Pancreas (tissue), 10 donors: ENCODE measurements around the gene GATAD2A. TPM values are rescaled to one million over a fixed set of nuclear protein-coding genes. Genes with fewer than 3 reads are reported as not detected.

Source experiments
- ATAC-seq, 4 donors: fragments of 200-7000 bp; cut with Tn5 transposase; one replicate each; pipeline versions ENCODE4 v1.8.0 to v1.9.1; 2020; ENCODE audit warnings: mild to moderate bottlenecking in 4 of 4, moderate library complexity in 4 of 4
- DNase-seq, 6 donors: peaks; one replicate each; pipeline ENCODE4 v3.0.0-alpha.2; 2020
- FAIRE-seq: peaks from 2 replicates; lab custom pipeline; 2012; peaks lifted over from hg19 to GRCh38; lab: Jason Lieb, UNC
- H3K27ac ChIP-seq, 4 donors: fragments of 200-600 bp; sonication (generic); 1 replicate in 3 of 4; 2 replicates in 1 of 4; pipeline versions ENCODE4 v1.5.0 to v1.8.0; 2020
- H3K27me3 ChIP-seq, 4 donors: fragments of 200-600 bp; one replicate each; pipeline ENCODE4 v1.8.0; 2021
- H3K36me3 ChIP-seq, 3 donors: fragments of 200-600 bp; sonication (generic) in 1 of 3; one replicate each; pipeline versions ENCODE4 v1.5.0 to v1.8.0; 2020 to 2021
- H3K4me1 ChIP-seq, 3 donors: fragments of 200-600 bp; one replicate each; pipeline ENCODE4 v1.8.0; 2021
- H3K4me3 ChIP-seq, 4 donors: fragments of 200-600 bp; sonication (generic) in 2 of 4; one replicate each; pipeline versions ENCODE4 v1.5.0 to v1.8.0; 2020 to 2021
- H3K9me3 ChIP-seq, 4 donors: fragments of 200-600 bp; one replicate each; pipeline ENCODE4 v1.8.0; 2021
- WGBS, 2 donors: extraction: QIAGEN DNeasy Blood & Tissue Kit; methylation state at CpG; one replicate each; pipeline ENCODE4 v1.1.7; 2013; 5-methylcytosine and 5-hydroxymethylcytosine counted together
- intact Hi-C, 3 donors: fragments of 100-400 bp; cut with DNase I; formaldehyde crosslinking; loops; one replicate each; pipeline versions ENCODE4 v1.11.1 to v1.14.2; 2022
- polyA plus RNA-seq, 2 donors: library from polyadenylated mRNA; stranded (reverse); fragments of 200-250 nt; gene quantifications; one replicate each; pipeline ENCODE4 v1.2.3, GENCODE V29; 2013
- total RNA-seq, 6 donors: library from RNA; stranded (reverse); fragmentation: NEBNext Ultra II Directional in 4 of 6; extraction: Animal tissue kit (Norgen Biotek cat#: 25700) in 4 of 6; gene quantifications; one replicate each; pipeline versions ENCODE4 v1.2.1 to v1.2.4, GENCODE V29; 2021 to 2023
- TF ChIP-seq, protein P1 (sequence below), 4 donors: fragments of 200-600 bp; sonication (generic) in 3 of 4; IDR thresholded peaks; one replicate each; pipeline versions ENCODE4 v1.5.0 to v1.8.0; 2021; ENCODE audit warnings: antibody characterized with exemption in 4 of 4
- donor health status: healthy with polysubstance abuse.
- donor health status: DM: no; HTN: no; CAD: no; lungs with moderate emphysema.
- donor health status: DM: no; HTN: no; CAD: no.
- donor health status: control.
- donor health status: control.
- donor health status: Bipolar disorder and iron deficiency.
- donor health status: DM: yes; HTN: yes; CAD: no.
- donor health status: DM: no; HTN: no; CAD: no.
- donor health status: DM: no; HTN: no; CAD: no.
- donor health status: DM: yes; HTN: yes; CAD: no.

GATAD2A gene, protein sequence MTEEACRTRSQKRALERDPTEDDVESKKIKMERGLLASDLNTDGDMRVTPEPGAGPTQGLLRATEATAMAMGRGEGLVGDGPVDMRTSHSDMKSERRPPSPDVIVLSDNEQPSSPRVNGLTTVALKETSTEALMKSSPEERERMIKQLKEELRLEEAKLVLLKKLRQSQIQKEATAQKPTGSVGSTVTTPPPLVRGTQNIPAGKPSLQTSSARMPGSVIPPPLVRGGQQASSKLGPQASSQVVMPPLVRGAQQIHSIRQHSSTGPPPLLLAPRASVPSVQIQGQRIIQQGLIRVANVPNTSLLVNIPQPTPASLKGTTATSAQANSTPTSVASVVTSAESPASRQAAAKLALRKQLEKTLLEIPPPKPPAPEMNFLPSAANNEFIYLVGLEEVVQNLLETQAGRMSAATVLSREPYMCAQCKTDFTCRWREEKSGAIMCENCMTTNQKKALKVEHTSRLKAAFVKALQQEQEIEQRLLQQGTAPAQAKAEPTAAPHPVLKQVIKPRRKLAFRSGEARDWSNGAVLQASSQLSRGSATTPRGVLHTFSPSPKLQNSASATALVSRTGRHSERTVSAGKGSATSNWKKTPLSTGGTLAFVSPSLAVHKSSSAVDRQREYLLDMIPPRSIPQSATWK
- total RNA-seq: 10 to 100 TPM; 31.4 to 51.8 (median 41.8) TPM
- polyA plus RNA-seq: 10 to 100 TPM; 11.9 to 13.1 TPM

DNA sequence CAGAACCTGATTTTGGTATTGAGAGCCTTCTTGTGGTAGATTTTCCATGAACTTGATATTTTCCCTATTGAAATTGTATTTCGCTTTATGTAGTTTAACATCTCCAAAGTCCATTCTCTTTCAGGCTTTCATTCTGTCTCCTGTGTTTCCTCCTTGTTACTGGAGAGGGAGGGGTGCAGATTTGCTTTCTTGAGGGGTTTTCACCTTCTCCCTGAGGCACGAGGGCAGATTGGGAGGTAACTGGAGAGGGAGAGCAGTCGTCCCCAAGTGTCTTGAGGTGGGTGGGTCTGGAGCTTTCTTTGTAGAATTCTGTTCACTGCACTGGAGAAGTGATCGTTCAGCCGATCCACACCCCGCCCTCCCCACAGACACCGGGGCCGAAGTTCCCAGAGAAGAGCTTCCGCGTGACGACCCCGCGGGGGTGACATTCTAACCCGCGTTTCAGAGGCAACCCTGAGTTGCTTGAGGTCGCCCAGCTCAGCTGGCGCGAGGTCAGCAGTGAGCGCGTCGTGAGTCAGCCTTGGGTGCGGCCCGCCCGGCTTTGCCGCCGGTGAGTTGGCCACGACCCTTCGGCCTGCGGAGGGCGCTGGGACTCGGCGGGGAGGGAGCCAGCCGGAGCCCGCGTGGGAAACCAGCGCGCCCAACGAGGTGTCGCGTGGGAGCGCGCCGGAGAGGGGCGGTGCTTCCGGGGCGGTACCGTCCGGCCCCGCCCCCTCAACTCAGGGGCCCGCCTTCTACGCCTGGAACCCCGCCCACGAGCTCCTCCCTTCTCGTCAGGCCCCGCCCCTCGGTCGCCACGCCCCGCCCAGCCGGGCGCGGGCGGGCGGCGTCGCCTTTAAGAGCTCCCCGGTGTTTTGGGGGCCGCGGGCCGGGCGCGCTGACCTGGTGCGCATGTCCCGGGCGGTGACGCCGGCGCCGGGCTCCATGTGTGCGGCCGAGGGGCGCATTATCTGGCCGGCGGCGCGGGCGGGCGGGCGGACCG lies at the start of gene GATAD2A:
TSS of gene GATAD2A (plus strand) at position 797 of the 982 bp plus-strand sequence. CDS start 59,671 bp downstream, outside the sequence.
- Histone ChIP-seq H3K27me3 (no peaks in the 10 kb centered on the region), H3K27ac (peak within 1 kb of the TSS; percentile 71 to 83 (median 78)), H3K36me3 (no peaks in the 10 kb centered on the region), H3K4me1 (peaks cover 25 to 46% (median 31%) of the 10 kb centered on the region in 3 donors), H3K9me3 (no peaks in the 10 kb centered on the region), H3K4me3 (peak within 1 kb of the TSS; percentile 49 to 97 (median 74))
- peak; percentile 90 to 99 (median 96) for DNase-seq
- WGBS, 2 donors: 1 to 4% methylated on average over 42 to 90 of the region's 90 CpGs
- TF ChIP-seq, protein P1, sequence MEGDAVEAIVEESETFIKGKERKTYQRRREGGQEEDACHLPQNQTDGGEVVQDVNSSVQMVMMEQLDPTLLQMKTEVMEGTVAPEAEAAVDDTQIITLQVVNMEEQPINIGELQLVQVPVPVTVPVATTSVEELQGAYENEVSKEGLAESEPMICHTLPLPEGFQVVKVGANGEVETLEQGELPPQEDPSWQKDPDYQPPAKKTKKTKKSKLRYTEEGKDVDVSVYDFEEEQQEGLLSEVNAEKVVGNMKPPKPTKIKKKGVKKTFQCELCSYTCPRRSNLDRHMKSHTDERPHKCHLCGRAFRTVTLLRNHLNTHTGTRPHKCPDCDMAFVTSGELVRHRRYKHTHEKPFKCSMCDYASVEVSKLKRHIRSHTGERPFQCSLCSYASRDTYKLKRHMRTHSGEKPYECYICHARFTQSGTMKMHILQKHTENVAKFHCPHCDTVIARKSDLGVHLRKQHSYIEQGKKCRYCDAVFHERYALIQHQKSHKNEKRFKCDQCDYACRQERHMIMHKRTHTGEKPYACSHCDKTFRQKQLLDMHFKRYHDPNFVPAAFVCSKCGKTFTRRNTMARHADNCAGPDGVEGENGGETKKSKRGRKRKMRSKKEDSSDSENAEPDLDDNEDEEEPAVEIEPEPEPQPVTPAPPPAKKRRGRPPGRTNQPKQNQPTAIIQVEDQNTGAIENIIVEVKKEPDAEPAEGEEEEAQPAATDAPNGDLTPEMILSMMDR (IDR thresholded peaks at IDR 0.05): no peak
- ATAC-seq: peak; percentile 83 to 95 (median 91)
- no peak for FAIRE-seq
- intact Hi-C loops: no loop called here

DNA sequence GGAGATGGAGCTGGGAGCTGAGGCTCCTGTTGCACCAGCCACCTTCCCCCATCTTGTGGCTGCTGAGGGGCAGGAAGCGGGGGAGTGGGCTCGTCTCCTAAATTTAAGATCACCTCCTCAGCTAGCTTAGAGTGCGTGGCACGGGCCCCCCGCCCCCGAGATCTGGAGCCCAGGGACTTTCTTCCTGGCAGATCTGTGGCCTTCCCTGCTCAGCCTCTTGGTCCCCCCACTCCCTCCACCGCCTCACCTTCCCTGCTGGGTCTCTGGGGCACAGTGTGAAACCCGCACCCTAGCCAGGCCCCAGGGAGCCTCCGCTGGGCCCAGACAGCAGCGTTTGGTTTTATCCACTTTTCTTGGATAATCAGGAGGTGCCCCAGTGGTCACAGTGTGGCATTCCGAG lies 49.0 kb upstream of the GATAD2A start:
- Histone ChIP-seq H3K4me1 (no peaks in the 10 kb centered on the region), H3K27me3 (no peaks in the 10 kb centered on the region), H3K4me3 (no peak overlapping the region), H3K36me3 (peaks cover 0 to 56% (median 23%) of the 10 kb centered on the region in 3 donors), H3K27ac (no peak overlapping the region), H3K9me3 (no peaks in the 10 kb centered on the region)
- FAIRE-seq (no peak), DNase-seq (peak in 1 of 6 donors; percentile 58), ATAC-seq (no peak)
- intact Hi-C loops: loop anchor here in 1 of 3 donors (5.0 kb wide), 1 partner anchor 136 kb away; no protein-coding TSS in a partner anchor
- TF ChIP-seq, protein P1 (IDR thresholded peaks at IDR 0.05): no peak
- 92 to 96% methylated on average over 11 of the region's 11 CpGs for WGBS, 2 donors

DNA sequence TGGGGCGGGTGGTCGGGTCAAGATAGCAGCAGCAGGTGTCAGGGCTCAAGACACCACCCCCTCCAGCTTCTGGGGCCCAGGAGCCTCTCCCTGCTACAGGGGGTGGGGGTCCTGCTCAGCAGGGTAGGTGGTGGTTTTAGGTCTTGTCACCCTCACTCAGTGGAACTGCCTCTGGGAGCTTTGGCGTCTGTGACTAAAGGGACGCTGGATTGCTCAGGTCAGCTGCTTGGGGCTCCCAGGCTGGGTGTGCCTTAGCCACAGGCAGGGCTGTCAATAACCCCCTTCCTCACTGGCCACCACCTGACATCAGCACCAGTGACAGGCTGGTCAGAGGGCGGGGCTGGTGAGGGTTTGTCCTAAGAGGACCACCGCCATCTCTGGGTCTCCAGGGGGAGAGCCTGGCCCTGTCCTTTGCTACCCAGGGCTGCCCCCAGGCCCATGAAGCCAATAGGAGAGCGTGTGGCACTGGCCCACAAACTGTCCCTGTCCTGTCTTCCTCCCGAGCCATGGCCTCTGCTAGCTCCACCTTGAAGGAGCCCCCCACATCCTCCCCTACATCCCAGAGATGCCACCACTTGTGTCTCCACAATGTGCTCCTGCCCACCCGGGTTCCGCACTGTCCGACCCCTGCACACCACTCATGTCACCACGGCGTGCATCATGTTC lies 48.4 kb upstream of the GATAD2A start:
- intact Hi-C loops: loop anchor here in 1 of 3 donors (5.0 kb wide), 1 partner anchor 135 kb away; no protein-coding TSS in a partner anchor
- ATAC-seq (no peak), DNase-seq (peak in 1 of 6 donors; percentile 52), FAIRE-seq (no peak)
- peaks cover 0 to 51% (median 23%) of the 10 kb centered on the region in 3 donors for H3K36me3 ChIP-seq
- H3K27me3 ChIP-seq: no peaks in the 10 kb centered on the region
- TF ChIP-seq, protein P1 (IDR thresholded peaks at IDR 0.05): no peak
- 91 to 94% methylated on average over 13 of the region's 13 CpGs for WGBS, 2 donors
- H3K4me1 ChIP-seq: no peaks in the 10 kb centered on the region
- H3K9me3 ChIP-seq: no peaks in the 10 kb centered on the region
- no peak overlapping the region for H3K4me3 ChIP-seq
- H3K27ac ChIP-seq: no peak overlapping the region

DNA sequence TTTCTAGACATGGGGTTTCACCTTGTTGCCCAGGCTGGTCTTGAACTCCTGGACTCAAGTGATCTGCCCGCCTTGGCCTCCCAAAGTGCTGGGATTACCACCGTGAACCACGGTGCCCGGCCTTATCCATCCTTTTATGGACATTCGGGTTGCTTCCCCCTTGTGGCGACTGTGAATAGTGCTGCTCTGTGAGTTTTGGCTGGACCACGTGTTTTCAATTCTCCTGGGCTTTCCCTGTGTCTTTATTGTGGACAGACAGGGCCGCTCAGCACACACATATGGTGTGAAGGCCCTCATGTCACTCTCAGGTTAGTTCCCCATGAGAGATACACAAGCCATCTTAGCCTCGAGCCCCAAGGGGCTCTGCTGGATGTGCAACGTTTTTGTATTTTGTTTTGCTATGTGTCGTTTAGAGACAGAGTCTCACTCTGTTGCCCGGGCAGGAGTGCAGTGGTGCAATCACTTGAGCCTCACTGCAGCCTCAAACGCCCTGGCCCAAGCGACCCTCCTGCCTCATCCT lies 44.3 kb upstream of the GATAD2A start:
- DNase-seq: peak; percentile 56 to 86 (median 78)
- H3K4me3 ChIP-seq: no peak overlapping the region
- H3K27ac ChIP-seq: no peak overlapping the region
- H3K9me3 ChIP-seq: no peaks in the 10 kb centered on the region
- peaks cover 0 to 10% (median 0%) of the 10 kb centered on the region in 3 donors for H3K36me3 ChIP-seq
- peak; percentile 72 to 86 (median 84) for ATAC-seq
- intact Hi-C loops: no loop called here
- peaks cover 0 to 4% (median 0%) of the 10 kb centered on the region in 3 donors for H3K4me1 ChIP-seq
- 12 to 13% methylated on average over 14 of the region's 14 CpGs for WGBS, 2 donors
- H3K27me3 ChIP-seq: no peaks in the 10 kb centered on the region
- no peak for FAIRE-seq
- TF ChIP-seq, protein P1 (IDR thresholded peaks at IDR 0.05): peak; percentile 59 to 85 (median 76)
